GM18907 (cell line): Measurements from ENCODE around the gene AVPI1.
A peak's percentile ranks its signal among the peaks of the same experiment; 100 is the strongest.

Experiments used
- ATAC-seq: cut with Tn5 transposase; IDR thresholded peaks from one replicate; pipeline ENCODE4 v1.9.1; 2021; ENCODE audit warnings: mild to moderate bottlenecking, moderate library complexity; ENCODE audit not compliant: unreplicated experiment

Gene AVPI1

GRCh38 chr10:97686962-97687784 lies at the start of gene AVPI1:
Gene AVPI1, minus strand, starts transcription at chr10:97687241. Its CDS starts 7,336 bp downstream, at chr10:97679905.
- peak; percentile 93 for ATAC-seq

GRCh38 chr10:97736403-97736901 lies 49.4 kb upstream of the AVPI1 start:
- ATAC-seq: peak; percentile 20

- ATAC-seq: no peak
Measured at GRCh38 chr10:97734021-97734420, 47.0 kb upstream of the AVPI1 start.

- no peak for ATAC-seq
Measured at GRCh38 chr10:97733256-97733655, 46.2 kb upstream of the AVPI1 start.

GRCh38 chr10:97732052-97732359 lies 45.0 kb upstream of the AVPI1 start:
- no peak for ATAC-seq

- no peak for ATAC-seq
Measured at GRCh38 chr10:97731346-97732051, 44.5 kb upstream of the AVPI1 start.

GRCh38 chr10:97729014-97729413 lies 42.0 kb upstream of the AVPI1 start:
- no peak for ATAC-seq

GRCh38 chr10:97726636-97727178 lies 39.7 kb upstream of the AVPI1 start:
- no peak for ATAC-seq

- no peak for ATAC-seq
Measured at GRCh38 chr10:97724341-97724941, 37.4 kb upstream of the AVPI1 start.

GRCh38 chr10:97723001-97723400 lies 36.0 kb upstream of the AVPI1 start:
- no peak for ATAC-seq

GRCh38 chr10:97721871-97722780 lies 35.1 kb upstream of the AVPI1 start:
- no peak for ATAC-seq

GRCh38 chr10:97719602-97720001 lies 32.6 kb upstream of the AVPI1 start:
- no peak for ATAC-seq

GRCh38 chr10:97718659-97719142 lies 31.7 kb upstream of the AVPI1 start:
- no peak for ATAC-seq

GRCh38 chr10:97718178-97718577 lies 31.1 kb upstream of the AVPI1 start:
- no peak for ATAC-seq

GRCh38 chr10:97717627-97718026 lies 30.6 kb upstream of the AVPI1 start:
- ATAC-seq: no peak

GRCh38 chr10:97715259-97715874 lies 28.3 kb upstream of the AVPI1 start:
- no peak for ATAC-seq

- ATAC-seq: peak; percentile 44
Measured at GRCh38 chr10:97714401-97715258, 27.6 kb upstream of the AVPI1 start.

- peak; percentile 75 for ATAC-seq
Measured at GRCh38 chr10:97713826-97714400, 26.9 kb upstream of the AVPI1 start.
